Testis (tissue), 2 donors: ENCODE results near the gene HEPHL1.

Source experiments
- POLR2A ChIP-seq: fragments of 450-650 bp; IDR thresholded peaks from one replicate; pipeline ENCODE4 v1.6.1; 2017; ENCODE audit warnings: antibody characterized with exemption, mild to moderate bottlenecking, moderate library complexity
- TF ChIP-seq, protein P1 (sequence below), 3 experiments: fragments of 450-650 bp in 2 of 3; fragments of 200-600 bp in 1 of 3; sonication (generic) in 1 of 3; IDR thresholded peaks; one replicate each; pipeline ENCODE4 v1.5.1; 2016 to 2019; ENCODE audit warnings: antibody characterized with exemption in 3 of 3, mild to moderate bottlenecking in 2 of 3, moderate library complexity in 1 of 3

DNA sequence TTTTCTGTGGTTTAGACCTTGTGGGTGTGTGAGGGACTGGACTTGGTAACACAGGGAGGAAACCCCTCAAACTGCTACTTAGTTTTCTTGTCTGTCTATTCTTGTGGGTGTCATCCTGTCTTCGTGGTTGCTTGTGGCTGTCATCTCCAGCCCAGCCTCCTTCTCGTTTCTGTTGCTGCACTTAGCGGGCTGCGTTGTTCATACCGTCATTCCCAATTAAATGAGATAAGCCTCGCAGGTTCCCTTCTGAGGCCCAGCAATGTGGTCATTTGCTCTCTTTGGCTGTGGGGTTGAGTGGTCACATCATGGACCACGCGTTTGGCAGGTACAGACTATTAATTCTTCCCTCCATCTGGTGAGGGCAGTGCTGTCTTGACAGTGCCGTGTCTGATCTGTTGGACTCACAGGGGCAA is 126.3 kb downstream of the HEPHL1 start:
- no peak for TF ChIP-seq POLR2A
- TF ChIP-seq, protein P1, sequence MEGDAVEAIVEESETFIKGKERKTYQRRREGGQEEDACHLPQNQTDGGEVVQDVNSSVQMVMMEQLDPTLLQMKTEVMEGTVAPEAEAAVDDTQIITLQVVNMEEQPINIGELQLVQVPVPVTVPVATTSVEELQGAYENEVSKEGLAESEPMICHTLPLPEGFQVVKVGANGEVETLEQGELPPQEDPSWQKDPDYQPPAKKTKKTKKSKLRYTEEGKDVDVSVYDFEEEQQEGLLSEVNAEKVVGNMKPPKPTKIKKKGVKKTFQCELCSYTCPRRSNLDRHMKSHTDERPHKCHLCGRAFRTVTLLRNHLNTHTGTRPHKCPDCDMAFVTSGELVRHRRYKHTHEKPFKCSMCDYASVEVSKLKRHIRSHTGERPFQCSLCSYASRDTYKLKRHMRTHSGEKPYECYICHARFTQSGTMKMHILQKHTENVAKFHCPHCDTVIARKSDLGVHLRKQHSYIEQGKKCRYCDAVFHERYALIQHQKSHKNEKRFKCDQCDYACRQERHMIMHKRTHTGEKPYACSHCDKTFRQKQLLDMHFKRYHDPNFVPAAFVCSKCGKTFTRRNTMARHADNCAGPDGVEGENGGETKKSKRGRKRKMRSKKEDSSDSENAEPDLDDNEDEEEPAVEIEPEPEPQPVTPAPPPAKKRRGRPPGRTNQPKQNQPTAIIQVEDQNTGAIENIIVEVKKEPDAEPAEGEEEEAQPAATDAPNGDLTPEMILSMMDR (IDR thresholded peaks at IDR 0.05) = no peak
